H1 (cell line): Measurements from ENCODE around the gene LRRC8D. TPM values are rescaled to one million over a fixed set of nuclear protein-coding genes. Genes with fewer than 3 reads are reported as not detected.

Experiments used
- CBX8 ChIP-seq: fragments of 300-800, 300-1000 bp; sonication (generic); IDR thresholded peaks from 2 replicates; pipeline ENCODE4 v1.7.1; 2016; ENCODE audit warnings: low read depth, low read length, borderline replicate concordance
- CHD1 ChIP-seq: IDR thresholded peaks from 2 replicates; pipeline ENCODE4 v1.6.1; 2012; ENCODE audit warnings: low read depth, low read length, improper control_type of control experiment
- CHD7 ChIP-seq: fragments of 300-600 bp; sonication (generic); IDR thresholded peaks from 2 replicates; pipeline ENCODE4 v1.7.1; 2012; ENCODE audit warnings: low read length, moderate library complexity, mild to moderate bottlenecking, inconsistent platforms; ENCODE audit not compliant: insufficient replicate concordance
- EGR1 ChIP-seq: IDR thresholded peaks from 2 replicates; pipeline ENCODE4 v1.6.1; 2011; ENCODE audit warnings: low read depth, low read length, borderline replicate concordance
- KDM5A ChIP-seq: fragments of 200-600 bp; IDR thresholded peaks from 2 replicates; pipeline ENCODE4 v1.7.1; 2012; ENCODE audit warnings: mild to moderate bottlenecking, low read length, inconsistent platforms, mixed read lengths
- SP2 ChIP-seq: IDR thresholded peaks from 2 replicates; pipeline ENCODE4 v1.6.1; 2012; ENCODE audit warnings: mild to moderate bottlenecking, low read length, inconsistent platforms
- TEAD4 ChIP-seq: IDR thresholded peaks from 2 replicates; pipeline ENCODE4 v1.6.1; 2012; ENCODE audit warnings: low read depth, low read length, inconsistent platforms, mixed read lengths
- USF2 ChIP-seq: IDR thresholded peaks from 2 replicates; pipeline ENCODE4 v1.6.1; 2011; ENCODE audit warnings: low read length, improper control_type of control experiment
- polyA plus RNA-seq, 7 experiments: library from polyadenylated mRNA; depleted of rRNA in 3 of 7; stranded (reverse) in 5 of 7; unstranded in 2 of 7; fragments of >200 nt in 5 of 7; fragments of 200-250 nt in 2 of 7; gene quantifications; 1 replicate in 5 of 7; 2 replicates in 1 of 7; 4 replicates in 1 of 7; pipeline versions ENCODE4 v1.2.1 to v1.2.3, GENCODE V29; 2011 to 2013; ENCODE audit warnings: missing spikeins in 2 of 7, mixed read lengths in 2 of 7
- total RNA-seq: library from RNA; stranded (reverse); fragmentation: NEBNext Ultra II Directional; extraction: Animal tissue kit (Norgen Biotek cat#: 25700); gene quantifications from 2 replicates; pipeline ENCODE4 v1.2.1, GENCODE V29; 2021

LRRC8D gene
- total and polyA plus RNA-seq, 2 of the 8 experiments (the other 6 are each of a cell fraction or from before 2014, with no cell fraction given), result 42.0 to 58.5 TPM

- TF ChIP-seq CHD7 (no peak), SP2 (no peak), CHD1 (no peak), KDM5A (no peak), TEAD4 (no peak), CBX8 (no peak), EGR1 (no peak), USF2 (no peak)
Observed at GRCh38 chr1:89881415-89882058, 60.7 kb downstream of the LRRC8D start (continued).
